ACC112 (cell line): ENCODE measurements around the gene CAPN10.
"Not testable (repeated sequence)": the region's sequence is repeated elsewhere in the genome, so short reads cannot be mapped to it uniquely, and the experiment has no call there.

Experiments used
- H2AFZ ChIP-seq: fragments of 200-600 bp; sonication (generic); one replicate; pipeline ENCODE4 v1.6.0; 2017; ENCODE audit warnings: antibody characterized with exemption, low read length; ENCODE audit not compliant: unreplicated experiment
- H3K27ac ChIP-seq: fragments of 200-600 bp; sonication (generic); 2 replicates; pipeline ENCODE4 v1.5.1; 2014; ENCODE audit warnings: low read depth, mild to moderate bottlenecking, antibody characterized with exemption, low read length, moderate library complexity
- H3K27me3 ChIP-seq: fragments of 200-600 bp; sonication (generic); 2 replicates; pipeline ENCODE4 v1.6.1; 2014; ENCODE audit warnings: mild to moderate bottlenecking, antibody characterized with exemption, low read length, moderate library complexity, mixed read lengths; ENCODE audit not compliant: insufficient read depth
- H3K36me3 ChIP-seq: fragments of 200-600 bp; sonication (generic); 2 replicates; pipeline ENCODE4 v1.6.1; 2016; ENCODE audit warnings: mild to moderate bottlenecking, antibody characterized with exemption, low read length, moderate library complexity, mixed read lengths; ENCODE audit not compliant: insufficient read depth
- H3K4me1 ChIP-seq: fragments of 200-600 bp; sonication (generic); one replicate; pipeline ENCODE4 v1.6.1; 2016; ENCODE audit warnings: low read length, mixed read lengths; ENCODE audit not compliant: insufficient read depth, unreplicated experiment, control insufficient read depth
- H3K4me3 ChIP-seq: fragments of 200-600 bp; sonication (generic); 2 replicates; pipeline ENCODE4 v1.5.1; 2014; ENCODE audit warnings: mild to moderate bottlenecking, low read depth, low read length
- H3K79me2 ChIP-seq: fragments of 200-600 bp; sonication (generic); one replicate; pipeline ENCODE4 v1.6.0; 2016; ENCODE audit warnings: low read length; ENCODE audit not compliant: control insufficient read depth, unreplicated experiment, insufficient read depth

The CAPN10 gene

DNA sequence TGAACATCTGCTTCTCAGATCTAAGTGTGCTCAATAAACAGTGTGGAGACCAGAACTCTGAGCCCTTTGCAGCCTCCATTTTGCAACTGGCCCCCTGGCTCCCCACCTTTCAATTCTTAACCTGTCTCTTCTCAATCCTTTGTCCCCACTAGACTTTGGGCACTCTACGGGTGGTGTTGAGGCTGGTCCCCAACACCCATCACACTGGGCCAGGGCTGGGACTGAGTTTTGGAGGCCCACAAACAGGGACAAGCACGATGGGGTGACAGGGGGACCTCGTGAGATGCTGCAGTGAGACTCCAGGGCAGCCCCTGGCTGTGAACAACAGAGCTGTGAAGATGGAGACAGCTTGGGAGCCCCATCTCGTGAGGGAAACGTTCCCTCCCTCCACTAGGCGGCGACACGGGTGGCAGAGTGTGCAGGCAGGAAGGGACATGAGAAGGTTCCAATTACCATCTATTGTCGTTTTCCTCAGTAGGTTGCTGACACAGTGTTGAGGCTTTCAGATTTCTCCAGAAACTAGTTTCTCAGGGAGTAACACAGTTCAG lies 29.9 kb upstream of the CAPN10 start:
- Histone ChIP-seq H3K4me3 (peak overlapping the region; percentile 84), H3K79me2 (peaks cover 29% of the 10 kb centered on the region), H3K4me1 (peaks cover 18% of the 10 kb centered on the region), H3K27me3 (no peaks in the 10 kb centered on the region), H3K36me3 (peaks cover 15% of the 10 kb centered on the region; the same call in 1 of the 2 replicates), H3K27ac (no peak overlapping the region), H2AFZ (no peak overlapping the region)

DNA sequence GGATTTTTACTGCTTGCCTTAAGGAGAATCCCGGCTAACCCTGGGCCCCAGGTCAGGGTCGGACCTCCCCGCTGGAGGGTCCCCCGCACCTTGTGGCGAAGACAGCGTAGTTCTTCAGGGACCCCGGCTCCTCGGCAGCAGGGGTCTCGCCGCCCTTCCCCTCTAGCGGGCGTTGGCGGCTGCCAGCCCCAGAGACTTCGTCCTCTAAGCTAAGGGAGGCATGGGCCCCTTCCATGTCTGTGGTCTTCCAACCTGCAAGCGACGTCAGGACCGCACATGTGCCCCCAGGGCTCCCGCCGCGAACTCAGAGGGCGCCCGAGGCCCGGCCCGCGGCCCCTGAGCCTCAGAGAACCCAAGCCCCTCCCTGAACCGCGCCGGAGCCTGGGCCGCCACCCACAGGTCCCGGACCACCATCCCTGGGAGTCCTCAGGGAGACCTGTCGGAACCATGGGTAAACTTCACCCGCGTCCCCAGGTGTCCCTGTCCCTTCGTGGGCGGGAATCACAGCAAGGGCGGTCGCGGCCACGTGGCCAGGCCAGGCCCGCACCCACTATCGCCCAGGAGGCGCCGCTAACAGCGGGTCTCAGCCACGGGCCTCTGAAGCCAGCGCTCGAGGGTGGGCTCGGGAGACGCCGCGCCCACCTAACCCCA lies 29.3 kb upstream of the CAPN10 start:
- Histone ChIP-seq H2AFZ (peak overlapping the region; percentile 74), H3K27ac (no peak overlapping the region), H3K27me3 (no peaks in the 10 kb centered on the region), H3K36me3 (peaks cover 11% of the 10 kb centered on the region; the same call in 1 of the 2 replicates), H3K4me3 (peak overlapping the region; percentile 84), H3K79me2 (peaks cover 29% of the 10 kb centered on the region), H3K4me1 (peaks cover 24% of the 10 kb centered on the region)

DNA sequence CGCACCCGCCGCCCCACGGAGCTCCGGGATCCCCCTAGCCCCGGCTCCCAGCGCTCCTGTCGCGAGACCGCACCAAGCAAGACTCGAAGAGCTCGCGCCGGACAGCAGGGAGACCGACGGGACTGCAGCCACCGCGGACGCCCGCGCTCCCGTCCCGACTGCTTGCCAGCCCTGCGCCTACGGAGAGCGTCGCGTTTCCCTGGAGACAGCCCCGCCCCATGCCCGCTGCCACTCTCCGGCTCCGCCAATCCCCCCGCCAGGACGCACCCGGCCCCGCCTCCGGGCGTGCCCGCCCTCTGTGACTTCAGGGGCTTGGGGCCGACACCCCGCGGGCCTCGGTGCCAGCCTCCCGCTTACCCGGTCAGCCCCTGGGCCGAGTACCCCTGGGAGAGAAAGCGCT lies 28.7 kb upstream of the CAPN10 start, which contains the start of gene ANKMY1:
TSS of gene ANKMY1 (minus strand) at position 181 of the 400 bp plus-strand sequence. CDS start 653 bp downstream, outside the sequence.
- Histone ChIP-seq H2AFZ (peak within 1 kb of the TSS; percentile 74), H3K36me3 (peaks cover 7% of the 10 kb centered on the region; the same call in 1 of the 2 replicates), H3K79me2 (peaks cover 32% of the 10 kb centered on the region), H3K27ac (no peak within 1 kb of the TSS), H3K27me3 (no peaks in the 10 kb centered on the region), H3K4me3 (peak within 1 kb of the TSS; percentile 84), H3K4me1 (peaks cover 30% of the 10 kb centered on the region)

DNA sequence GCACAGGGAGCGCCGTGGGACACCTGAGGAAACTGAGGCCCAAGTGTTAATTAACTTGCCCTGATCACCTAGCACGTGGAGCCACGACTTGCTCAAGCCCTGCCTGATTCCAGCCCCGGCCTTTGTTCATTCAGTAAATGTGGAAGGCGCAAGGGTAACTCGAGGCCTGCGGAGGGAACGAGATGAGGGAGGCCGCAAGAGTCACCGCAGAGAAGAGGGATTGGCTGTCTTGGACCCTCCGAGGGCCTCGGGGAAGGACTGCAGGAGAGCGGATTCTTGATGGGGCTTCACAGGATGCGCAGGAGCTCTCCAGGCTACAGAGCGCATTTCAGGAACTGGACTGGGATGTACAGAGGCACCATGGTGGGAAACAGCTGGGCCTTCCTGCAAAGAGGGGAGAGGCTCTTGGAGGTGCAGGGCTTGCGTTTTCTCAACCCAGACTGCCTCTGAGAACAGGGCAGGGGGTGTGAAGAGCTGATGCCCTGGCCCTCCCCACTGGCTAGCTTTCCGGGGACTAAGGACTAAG lies 28.2 kb upstream of the CAPN10 start:
- Histone ChIP-seq H3K4me1 (peaks cover 31% of the 10 kb centered on the region), H3K27ac (no peak overlapping the region), H2AFZ (no peak overlapping the region), H3K27me3 (no peaks in the 10 kb centered on the region), H3K79me2 (peaks cover 32% of the 10 kb centered on the region), H3K4me3 (peak overlapping the region; percentile 84), H3K36me3 (peaks cover 5% of the 10 kb centered on the region; the same call in 1 of the 2 replicates)

DNA sequence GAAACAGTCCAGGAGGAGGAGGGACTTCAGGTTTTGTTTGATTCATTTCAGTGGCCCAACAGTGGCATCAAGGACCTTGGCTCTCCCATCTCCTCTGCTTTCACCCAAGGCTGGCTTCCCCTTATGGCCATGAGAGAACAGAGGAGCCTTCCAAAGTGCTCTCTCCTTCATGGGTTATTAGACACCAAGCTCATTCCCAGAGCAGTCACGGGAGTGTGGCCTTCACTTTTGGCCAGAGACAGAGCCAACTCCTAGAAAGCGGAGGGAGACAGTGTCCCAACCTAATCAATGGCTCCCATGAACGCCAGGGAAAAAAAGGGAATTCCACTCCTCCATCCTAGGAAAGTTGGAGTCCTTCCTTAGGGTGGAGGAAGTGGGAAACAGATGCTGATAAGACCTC lies 27.2 kb upstream of the CAPN10 start:
- peak overlapping the region; percentile 77 for H3K4me3 ChIP-seq
- peaks cover 31% of the 10 kb centered on the region for H3K4me1 ChIP-seq
- H3K27ac ChIP-seq, result no peak overlapping the region

DNA sequence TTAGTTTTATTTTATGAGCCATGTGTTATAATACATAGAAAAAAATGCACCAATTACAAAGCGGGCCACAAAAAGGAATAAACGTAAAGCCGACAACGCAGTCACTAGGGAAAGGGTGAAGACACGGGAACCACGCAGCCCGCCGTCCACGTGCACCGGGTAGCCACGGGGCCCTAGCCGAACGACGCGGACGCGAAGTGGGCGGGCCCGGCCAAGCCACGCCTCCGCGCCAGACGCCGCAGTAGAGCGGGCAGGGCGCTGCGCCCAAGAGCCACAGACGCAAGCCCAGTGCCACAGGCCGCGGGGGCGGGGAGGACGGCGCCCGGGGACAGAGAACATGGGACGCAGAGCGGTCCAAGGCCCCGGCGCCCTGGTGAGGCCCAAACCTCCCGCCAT lies 26.5 kb upstream of the CAPN10 start, which contains the start of gene DUSP28:
TSS of gene DUSP28 (plus strand) at position 274 of the 396 bp plus-strand sequence. CDS start 328 bp downstream, outside the sequence.
- Histone ChIP-seq H3K27ac (peak within 1 kb of the TSS; percentile 84), H3K79me2 (peaks cover 28% of the 10 kb centered on the region), H3K4me3 (peak within 1 kb of the TSS; percentile 77), H3K4me1 (peaks cover 31% of the 10 kb centered on the region), H3K27me3 (no peaks in the 10 kb centered on the region), H2AFZ (peak within 1 kb of the TSS; percentile 15), H3K36me3 (no peaks in the 10 kb centered on the region)

More for the DNA sequence above, 27.2 kb upstream of the CAPN10 start:
- Histone ChIP-seq H2AFZ (no peak overlapping the region), H3K36me3 (peaks cover 2% of the 10 kb centered on the region; the same call in 1 of the 2 replicates), H3K79me2 (peaks cover 28% of the 10 kb centered on the region), H3K27me3 (no peaks in the 10 kb centered on the region)

DNA sequence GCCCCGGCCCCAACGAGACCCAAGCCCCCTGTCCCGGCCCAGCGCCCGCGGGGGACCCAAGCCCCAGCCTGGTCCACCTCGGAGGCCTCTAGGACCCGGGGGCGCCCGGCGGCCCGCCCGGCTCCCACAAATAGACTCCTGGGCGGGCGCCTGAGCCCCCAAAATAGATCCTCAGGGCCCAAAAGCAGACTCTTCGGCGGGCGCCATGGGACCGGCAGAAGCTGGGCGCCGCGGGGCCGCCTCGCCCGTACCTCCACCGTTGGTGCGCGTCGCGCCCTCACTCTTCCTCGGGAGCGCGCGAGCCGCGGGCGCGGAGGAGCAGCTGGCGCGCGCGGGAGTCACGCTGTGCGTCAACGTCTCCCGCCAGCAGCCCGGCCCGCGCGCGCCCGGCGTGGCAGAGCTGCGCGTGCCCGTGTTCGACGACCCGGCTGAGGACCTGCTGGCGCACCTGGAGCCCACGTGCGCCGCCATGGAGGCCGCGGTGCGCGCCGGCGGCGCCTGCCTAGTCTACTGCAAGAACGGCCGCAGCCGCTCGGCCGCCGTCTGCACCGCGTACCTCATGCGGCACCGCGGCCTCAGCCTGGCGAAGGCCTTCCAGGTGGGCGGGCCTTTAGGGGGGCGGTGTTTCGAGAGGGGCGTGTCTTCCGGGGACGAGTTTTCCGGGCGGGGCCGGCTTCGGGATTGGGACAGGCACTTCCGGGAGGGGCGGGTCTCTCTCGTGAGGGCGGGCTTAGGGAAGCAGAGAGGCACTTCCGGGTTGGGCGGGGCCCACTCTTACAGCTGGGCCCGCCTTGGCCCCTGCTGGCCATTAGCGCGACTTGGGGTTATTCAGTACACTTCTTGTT lies 25.8 kb upstream of the CAPN10 start:
- Histone ChIP-seq H3K79me2 (peaks cover 28% of the 10 kb centered on the region), H3K36me3 (no peaks in the 10 kb centered on the region), H3K27ac (peak overlapping the region; percentile 84), H3K27me3 (no peaks in the 10 kb centered on the region), H3K4me3 (peak overlapping the region; percentile 77), H2AFZ (peak overlapping the region; percentile 15), H3K4me1 (peaks cover 36% of the 10 kb centered on the region)

DNA sequence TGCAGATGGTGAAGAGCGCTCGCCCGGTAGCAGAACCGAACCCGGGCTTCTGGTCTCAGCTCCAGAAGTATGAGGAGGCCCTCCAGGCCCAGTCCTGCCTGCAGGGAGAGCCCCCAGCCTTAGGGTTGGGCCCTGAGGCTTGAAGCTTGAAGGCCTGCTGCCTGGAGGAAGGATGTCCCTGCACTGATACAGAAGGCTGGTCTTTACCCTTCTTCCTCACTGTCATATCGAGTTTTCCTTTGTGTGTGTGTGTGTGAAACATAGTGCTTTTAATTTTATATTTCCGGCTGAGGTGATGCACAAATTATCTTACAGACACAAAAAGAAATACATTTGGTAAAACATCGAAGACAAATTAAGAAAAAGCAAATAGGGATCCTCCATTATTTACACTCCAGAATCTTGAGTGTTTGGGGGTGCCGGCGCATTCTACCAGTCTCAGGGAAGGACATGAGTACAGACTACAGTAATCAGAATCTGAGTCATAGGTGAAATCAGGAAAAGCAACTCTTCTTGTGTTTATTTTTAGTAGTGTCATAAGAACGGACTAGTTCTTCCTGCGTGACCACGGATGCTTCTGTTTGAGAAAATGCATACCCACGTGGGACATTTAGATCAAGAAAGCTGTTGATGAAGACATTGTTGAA lies 25.1 kb upstream of the CAPN10 start:
- peaks cover 26% of the 10 kb centered on the region for H3K79me2 ChIP-seq
- H3K27ac ChIP-seq, result peak overlapping the region; percentile 84

DNA sequence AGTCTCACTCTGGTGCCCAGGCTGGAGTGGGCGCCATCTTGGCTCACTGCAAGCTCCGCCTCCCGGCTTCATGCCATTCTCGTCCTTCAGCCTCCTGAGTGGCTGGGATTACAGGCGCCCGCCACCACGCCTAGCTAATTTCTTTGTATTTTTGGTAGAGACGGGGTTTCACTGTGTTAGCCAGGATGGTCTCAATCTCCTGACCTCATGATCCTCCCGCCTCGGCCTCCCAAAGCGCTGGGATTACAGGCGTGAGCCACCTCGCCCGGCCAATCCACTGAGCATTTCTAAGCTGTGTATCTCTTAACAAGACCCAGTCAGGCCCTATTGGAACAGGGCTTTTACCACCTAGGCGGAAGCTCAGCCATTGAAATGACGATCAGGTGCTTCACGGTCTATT lies 23.3 kb upstream of the CAPN10 start:
- Histone ChIP-seq H3K4me1 (peaks cover 48% of the 10 kb centered on the region), H3K79me2 (peaks cover 16% of the 10 kb centered on the region)
- not testable (repeated sequence) for H3K36me3 ChIP-seq, H2AFZ ChIP-seq, H3K27ac ChIP-seq, H3K27me3 ChIP-seq, H3K4me3 ChIP-seq

More for the DNA sequence above, 25.1 kb upstream of the CAPN10 start:
- Histone ChIP-seq H2AFZ (no peak overlapping the region), H3K4me3 (peak overlapping the region; percentile 77), H3K4me1 (peaks cover 41% of the 10 kb centered on the region), H3K27me3 (no peaks in the 10 kb centered on the region), H3K36me3 (no peaks in the 10 kb centered on the region)
